Right renal cortex interstitium (tissue), 3 donors: ENCODE data around the gene NOSIP. TPM values are rescaled to one million over a fixed set of nuclear protein-coding genes. Genes with fewer than 3 reads are reported as not detected.

ENCODE experiments used
- DNase-seq, 3 donors: peaks; one replicate each; pipeline ENCODE4 v3.0.0-alpha.2; 2013; ENCODE audit warnings: low read depth in 3 of 3, low spot score in 2 of 3
- polyA plus RNA-seq, 3 donors: library from polyadenylated mRNA; unstranded; fragments of 120-200 nt; gene quantifications; one replicate each; pipeline ENCODE4 v1.2.1, GENCODE V29; 2013; ENCODE audit not compliant: insufficient read length in 3 of 3

The NOSIP gene
- polyA plus RNA-seq, 3 donors = 61.2 to 69.1 (median 64.3) TPM

GRCh38 chr19:49595819-49596404 is 15.6 kb upstream of the NOSIP start:
- no peak for DNase-seq

DNA sequence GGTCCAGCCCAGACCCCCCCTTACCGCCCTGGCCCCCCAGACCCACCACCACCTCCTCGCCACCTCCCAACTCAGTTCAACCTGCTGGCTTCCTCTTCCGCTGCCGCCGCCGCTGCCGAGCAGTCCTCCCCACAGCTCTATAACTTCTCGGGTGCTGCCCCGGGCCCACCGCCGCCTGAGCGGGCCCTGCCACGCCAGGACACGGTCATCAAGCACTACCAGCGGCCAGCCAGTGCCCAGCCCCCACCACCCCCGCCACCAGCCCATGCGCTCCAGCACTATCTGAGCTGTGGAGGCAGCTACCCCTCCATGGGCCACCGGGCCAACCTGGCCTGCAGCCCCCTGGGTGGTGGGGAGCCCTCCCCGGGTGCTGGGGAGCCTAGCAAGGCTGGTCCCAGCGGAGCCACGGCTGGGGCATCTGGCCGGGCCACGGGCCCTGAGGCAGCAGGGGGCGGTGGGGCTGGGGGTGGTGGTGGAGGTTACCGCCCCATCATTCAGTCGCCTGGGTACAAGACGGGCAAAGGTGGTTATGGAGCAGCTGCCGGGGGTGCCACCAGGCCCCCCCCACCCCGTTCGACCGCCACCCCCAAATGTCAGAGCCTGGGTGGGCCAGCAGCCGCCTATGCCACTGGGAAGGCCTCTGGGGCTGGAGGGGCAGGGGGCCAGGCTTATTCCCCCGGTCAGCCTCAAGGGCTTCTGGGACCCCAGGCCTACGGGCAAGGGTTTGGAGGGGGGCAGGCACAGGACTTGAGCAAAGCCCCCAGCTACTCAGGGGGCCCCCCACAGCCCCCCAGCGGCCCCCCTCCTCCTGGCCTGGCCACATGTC is 14.8 kb upstream of the NOSIP start:
- DNase-seq = no peak

- no peak for DNase-seq
Measured at GRCh38 chr19:49594157-49594992, 14.0 kb upstream of the NOSIP start.

GRCh38 chr19:49593233-49594113 is 13.1 kb upstream of the NOSIP start:
- DNase-seq = peak in 2 of 3 donors; percentile 71 to 85

DNA sequence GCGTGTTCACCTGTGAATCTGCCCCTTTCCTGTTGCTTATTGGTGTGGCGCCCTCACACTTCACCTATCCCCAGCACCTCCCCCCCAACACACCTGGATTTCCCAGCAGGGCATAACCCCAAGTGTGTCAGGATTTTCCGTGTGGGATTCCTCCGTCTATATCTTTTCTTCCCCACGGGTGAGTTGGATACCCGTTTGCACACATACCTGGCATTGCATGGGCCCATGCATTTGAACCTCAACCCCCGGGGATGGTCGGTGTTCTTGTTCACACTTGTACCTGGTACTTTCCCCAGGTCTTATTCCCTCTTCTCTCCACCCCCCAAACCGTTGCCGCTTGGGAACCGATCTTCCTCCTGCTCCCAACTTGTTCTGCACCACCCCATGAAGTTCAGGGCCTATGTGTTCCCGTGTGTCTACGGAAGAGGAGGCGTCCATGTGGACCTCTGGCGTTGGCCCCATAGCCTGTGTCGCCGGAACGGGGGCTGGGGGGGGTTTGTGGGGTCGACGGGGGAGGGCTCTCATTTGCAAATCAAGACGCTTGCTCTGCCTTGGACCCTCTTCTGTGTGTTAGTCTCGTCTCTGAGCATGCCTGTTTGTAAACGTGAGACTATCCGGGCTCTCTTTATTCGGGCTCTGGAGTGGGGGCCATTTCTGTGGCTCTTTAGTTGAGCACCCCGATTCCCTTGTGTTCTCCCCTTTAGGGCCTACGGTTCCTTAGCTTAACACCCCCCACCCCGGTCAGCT is 12.3 kb upstream of the NOSIP start:
- no peak for DNase-seq

GRCh38 chr19:49591731-49592485 is 11.6 kb upstream of the NOSIP start:
- DNase-seq = no peak

GRCh38 chr19:49590971-49591730 is 10.8 kb upstream of the NOSIP start, which contains the start of gene PRR12:
Gene PRR12 (plus strand): TSS chr19:49591182. CDS start chr19:49591655, 473 bp downstream.
- no peak for DNase-seq

- DNase-seq = peak; percentile 85 to 92 (median 88)
Measured at GRCh38 chr19:49590071-49590970, 10.0 kb upstream of the NOSIP start.

GRCh38 chr19:49589502-49589905 is 9.1 kb upstream of the NOSIP start:
- DNase-seq = no peak

DNA sequence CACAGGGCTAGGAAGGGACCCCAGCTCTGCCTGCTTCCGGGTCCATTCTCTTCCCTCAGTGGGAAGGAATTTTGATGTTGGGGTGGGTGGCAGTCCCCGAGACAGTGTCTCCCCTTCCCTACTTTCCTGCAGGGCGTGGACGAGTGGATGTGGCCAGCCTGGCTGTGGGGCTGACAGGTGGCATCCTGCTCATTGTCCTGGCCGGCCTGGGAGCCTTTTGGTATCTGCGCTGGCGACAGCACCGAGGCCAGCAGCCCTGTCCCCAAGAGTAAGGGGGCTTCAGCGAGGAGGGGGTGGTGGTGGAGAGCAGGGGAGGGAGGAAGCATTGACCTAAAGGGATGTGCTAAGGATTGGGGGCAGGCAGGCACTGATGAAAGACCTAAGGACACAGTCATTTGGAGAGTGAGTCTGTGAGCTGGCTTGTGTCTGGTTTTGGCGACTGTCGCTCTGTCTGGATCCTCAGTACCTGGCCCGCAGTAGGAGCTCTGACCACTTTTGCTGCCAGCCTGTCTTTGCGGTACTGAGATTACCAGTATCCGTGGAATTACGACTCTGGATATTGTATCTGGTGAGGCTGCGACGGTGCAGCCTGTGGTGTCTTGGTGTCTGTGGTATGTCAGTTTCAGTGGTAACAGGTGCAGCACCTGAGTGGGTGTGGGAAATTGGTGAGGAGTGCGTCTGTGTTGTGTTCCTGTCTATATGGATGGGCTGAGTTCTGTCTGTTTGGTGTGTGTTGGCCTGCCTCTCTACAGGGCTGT is 8.2 kb upstream of the NOSIP start:
- no peak for DNase-seq

- no peak for DNase-seq
Measured at GRCh38 chr19:49587227-49587626, 6.9 kb upstream of the NOSIP start.

DNA sequence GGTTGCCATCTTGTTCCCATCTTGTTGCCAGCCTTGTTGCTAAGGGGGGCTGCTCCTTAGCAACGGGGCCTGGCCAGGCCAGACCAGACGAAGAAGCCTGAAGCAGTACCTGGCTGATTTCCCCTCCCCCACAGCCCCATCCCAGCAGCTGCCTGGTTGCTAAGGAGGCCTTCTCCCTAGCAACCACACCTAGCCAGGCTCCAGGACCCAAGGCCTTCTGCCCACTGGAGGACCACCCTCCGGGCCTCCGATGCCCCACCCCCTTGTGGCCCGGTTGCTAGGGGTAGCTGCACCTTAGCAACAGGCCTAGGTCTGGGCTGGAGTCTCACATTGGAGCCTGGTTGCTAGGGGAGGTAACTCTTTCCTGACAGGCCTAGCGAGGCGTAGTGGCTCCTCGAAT is 4.7 kb upstream of the NOSIP start:
- DNase-seq = no peak

DNA sequence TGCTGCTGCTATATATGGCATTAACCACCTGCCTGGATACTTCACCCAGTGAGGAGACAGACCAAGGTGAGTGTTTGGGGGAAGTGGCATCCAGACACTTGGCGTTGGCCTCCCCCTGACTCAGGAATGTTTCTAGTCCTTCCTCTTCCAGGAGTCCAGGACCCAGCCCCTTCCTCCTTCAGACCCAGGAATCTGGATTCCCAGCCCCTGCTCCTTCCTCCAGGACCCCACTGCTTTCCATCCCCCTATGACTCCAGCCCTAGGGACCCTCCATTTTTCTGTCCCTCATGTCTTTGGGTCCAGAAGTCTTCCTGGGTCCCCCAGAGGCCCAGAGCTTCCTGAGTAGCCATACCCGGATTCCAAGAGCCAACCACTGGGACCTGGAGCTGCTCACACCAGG is 2.9 kb upstream of the NOSIP start:
- no peak for DNase-seq

DNA sequence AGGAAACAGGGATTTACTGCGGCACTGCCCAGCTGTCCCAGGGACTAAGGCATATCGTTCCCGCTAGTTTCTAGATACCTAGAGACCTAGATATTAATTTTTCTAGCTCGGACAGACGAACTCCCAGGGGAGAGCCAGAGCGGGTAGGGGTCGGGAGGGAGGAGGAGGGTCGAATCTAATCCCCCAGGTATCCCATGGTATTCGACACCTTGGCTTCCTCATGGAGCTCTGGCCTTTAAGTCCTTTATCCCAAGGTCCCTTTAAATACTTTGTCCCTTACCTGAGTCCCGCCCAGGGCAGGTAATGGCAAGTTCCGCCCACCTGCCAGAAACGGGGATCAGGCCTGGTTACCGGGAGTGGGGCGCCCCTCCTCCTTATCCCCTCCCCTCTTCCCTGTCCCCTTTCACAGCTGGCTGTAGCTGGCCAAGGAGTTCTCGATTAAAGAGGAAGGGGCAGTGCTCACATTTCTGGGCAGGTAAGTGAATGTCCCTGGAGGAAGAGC is 702 bp upstream of the NOSIP start, which contains the start of gene PRRG2:
TSS of gene PRRG2 (plus strand) at position 310 of the 502 bp plus-strand sequence. CDS start 1,904 bp downstream, outside the sequence.
- DNase-seq = no peak

- DNase-seq = no peak
Measured at GRCh38 chr19:49579947-49580263, 451 bp downstream of the NOSIP start.

DNA sequence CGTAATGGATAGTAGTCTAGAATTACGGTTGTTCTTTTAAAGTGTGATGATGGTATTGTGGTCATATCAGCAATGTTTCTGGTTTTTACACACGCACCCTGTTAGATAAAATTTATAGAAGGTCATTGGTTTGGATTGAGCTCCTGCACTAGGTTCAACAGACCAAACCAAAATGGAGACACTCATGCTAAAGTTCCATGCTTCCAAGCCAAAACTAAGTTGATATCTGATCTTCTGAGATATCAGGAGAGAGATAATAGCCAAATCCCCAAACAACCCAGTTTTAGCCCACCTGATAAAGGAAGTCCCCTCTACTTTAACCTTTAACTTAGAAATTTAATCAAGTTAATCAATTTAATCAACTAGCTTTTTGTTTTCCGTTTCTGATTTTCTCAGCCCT is 1.2 kb downstream of the NOSIP start:
- DNase-seq = no peak
